K562 (cell line): ENCODE results near the gene ALDH16A1. TPM values are rescaled to one million over a fixed set of nuclear protein-coding genes. Genes with fewer than 3 reads are reported as not detected.
A peak's percentile ranks its signal among the peaks of the same experiment; 100 is the strongest.

Source experiments
- ELF2 ChIP-seq: fragments of 250-450 bp; sonication (Bioruptor Pico); IDR thresholded peaks from 2 replicates; pipeline ENCODE4 v1.5.0; 2021; ENCODE audit warnings: mild to moderate bottlenecking
- MAFK ChIP-seq: IDR thresholded peaks from 2 replicates; pipeline ENCODE4 v1.6.1; 2011; ENCODE audit warnings: low read length, improper control_type of control experiment
- MTA1 ChIP-seq: fragments of 450-650 bp; IDR thresholded peaks from 2 replicates; pipeline ENCODE4 v1.6.1; 2017; ENCODE audit warnings: borderline replicate concordance
- POLR2AphosphoS2 ChIP-seq: IDR thresholded peaks from 2 replicates; pipeline ENCODE4 v1.6.1; 2012; ENCODE audit warnings: low read length, improper control_type of control experiment
- ZBTB8A ChIP-seq: fragments of 450-650 bp; IDR thresholded peaks from 2 replicates; pipeline ENCODE4 v1.6.1; 2018; ENCODE audit warnings: mild to moderate bottlenecking, moderate library complexity; ENCODE audit not compliant: partially characterized antibody
- ZNF253 ChIP-seq: fragments of 250-450 bp; sonication (Bioruptor Pico); conservative IDR thresholded peaks from 2 replicates; pipeline ENCODE4 v1.6.1; 2021; ENCODE audit warnings: mild to moderate bottlenecking
- ZNF444 ChIP-seq: fragments of 250-450 bp; sonication (Bioruptor Pico); IDR thresholded peaks from 2 replicates; pipeline ENCODE4 v1.4.0; 2020; ENCODE audit warnings: mild to moderate bottlenecking, moderate library complexity
- ZNF75A ChIP-seq: fragments of 450-650 bp; formaldehyde crosslinking; IDR thresholded peaks from 2 replicates; pipeline ENCODE4 v1.4.0; 2020; ENCODE audit warnings: mild to moderate bottlenecking
- polyA plus RNA-seq, 8 experiments: library from polyadenylated mRNA; depleted of rRNA in 4 of 8; stranded (reverse) in 5 of 8; unstranded in 3 of 8; fragments of >200 nt; fragmentation: Nextera tagmentation in 2 of 8; fragmentation: Illumina TruSeq in 1 of 8; extraction: Ambion mirVana in 2 of 8; extraction: Trizol in 1 of 8; gene quantifications; 2 replicates each; pipeline versions ENCODE4 v1.2.1 to v1.2.3, GENCODE V29; 2011 to 2014; ENCODE audit warnings: inconsistent platforms in 1 of 8, missing spikeins in 1 of 8
- total RNA-seq, 7 experiments: library from RNA; depleted of rRNA in 6 of 7; stranded (reverse); fragments of >200 nt in 6 of 7; fragmentation: Illumina TruSeq in 2 of 7; extraction: Trizol in 2 of 7; gene quantifications; 2 replicates each; pipeline versions ENCODE4 v1.2.1 to v1.2.3, GENCODE V29; 2011 to 2021; ENCODE audit warnings: low replicate concordance in 1 of 7
- TF ChIP-seq, protein P1 (sequence below): sonication (generic); formaldehyde crosslinking; IDR thresholded peaks from 2 replicates; pipeline ENCODE4 v1.9.0; 2022; ENCODE audit warnings: mild to moderate bottlenecking, missing genetic modification reagents
- TF ChIP-seq, protein P2 (sequence below): sonication (generic); formaldehyde crosslinking; IDR thresholded peaks from 2 replicates; pipeline ENCODE4 v1.8.0; 2023; ENCODE audit warnings: mild to moderate bottlenecking, missing genetic modification reagents
- TF ChIP-seq, protein P3 (sequence below): fragments of 450-650 bp; IDR thresholded peaks from 2 replicates; pipeline ENCODE4 v1.6.1; 2016; ENCODE audit warnings: low read depth
- TF ChIP-seq, protein P4 (sequence below): sonication (generic); formaldehyde crosslinking; IDR thresholded peaks from 2 replicates; pipeline ENCODE4 v1.8.0; 2023; ENCODE audit warnings: missing genetic modification reagents, mild to moderate bottlenecking, borderline replicate concordance

Gene ALDH16A1
- total and polyA plus RNA-seq, 9 of the 15 experiments (the other 6 are each of a cell fraction or from before 2014, with no cell fraction given), result 2.2 to 52.2 (median 7.6) TPM

DNA sequence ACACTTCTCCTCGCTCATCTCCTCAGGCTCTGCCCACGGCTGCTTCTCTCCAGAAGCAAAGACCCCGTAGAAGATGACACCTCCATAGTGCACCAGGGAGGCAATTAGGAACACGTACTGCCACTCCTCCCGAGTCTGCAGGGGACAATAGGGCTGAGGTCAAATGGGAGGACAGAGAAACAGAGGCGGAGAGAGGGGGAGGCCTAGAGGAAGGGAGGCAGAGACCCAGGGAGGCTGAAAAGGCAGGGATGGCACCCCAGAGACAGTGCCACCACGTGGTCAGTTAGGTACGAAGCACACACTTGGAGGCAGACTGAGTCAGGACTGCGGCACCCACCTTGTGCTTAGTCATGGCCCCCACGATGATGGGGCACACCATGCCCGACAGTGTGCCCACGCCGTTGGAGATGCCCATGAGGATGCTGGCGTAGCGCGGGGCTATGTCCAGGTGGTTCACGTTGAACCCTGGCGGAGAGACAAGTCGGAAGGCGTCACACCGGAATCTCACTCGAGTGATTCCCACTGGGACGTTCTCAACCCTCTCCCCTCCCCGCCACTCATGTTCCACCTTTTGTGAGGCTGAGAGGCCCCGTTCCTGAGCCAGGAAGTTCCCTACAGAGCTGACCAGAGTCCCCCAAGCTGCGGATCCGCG is 22.2 kb upstream of the ALDH16A1 start (continued):
- TF ChIP-seq MTA1 (no peak), ZBTB8A (no peak), POLR2AphosphoS2 (no peak), ZNF75A (CRISPR knock-in tag) (no peak), ZNF444 (CRISPR knock-in tag) (no peak), MAFK (no peak), ELF2 (CRISPR knock-in tag) (no peak), ZNF253 (CRISPR knock-in tag) (no peak)
- TF ChIP-seq, protein P1, sequence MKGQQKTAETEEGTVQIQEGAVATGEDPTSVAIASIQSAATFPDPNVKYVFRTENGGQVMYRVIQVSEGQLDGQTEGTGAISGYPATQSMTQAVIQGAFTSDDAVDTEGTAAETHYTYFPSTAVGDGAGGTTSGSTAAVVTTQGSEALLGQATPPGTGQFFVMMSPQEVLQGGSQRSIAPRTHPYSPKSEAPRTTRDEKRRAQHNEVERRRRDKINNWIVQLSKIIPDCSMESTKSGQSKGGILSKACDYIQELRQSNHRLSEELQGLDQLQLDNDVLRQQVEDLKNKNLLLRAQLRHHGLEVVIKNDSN (CRISPR knock-in tag), result peak; percentile 75
- TF ChIP-seq, protein P2, sequence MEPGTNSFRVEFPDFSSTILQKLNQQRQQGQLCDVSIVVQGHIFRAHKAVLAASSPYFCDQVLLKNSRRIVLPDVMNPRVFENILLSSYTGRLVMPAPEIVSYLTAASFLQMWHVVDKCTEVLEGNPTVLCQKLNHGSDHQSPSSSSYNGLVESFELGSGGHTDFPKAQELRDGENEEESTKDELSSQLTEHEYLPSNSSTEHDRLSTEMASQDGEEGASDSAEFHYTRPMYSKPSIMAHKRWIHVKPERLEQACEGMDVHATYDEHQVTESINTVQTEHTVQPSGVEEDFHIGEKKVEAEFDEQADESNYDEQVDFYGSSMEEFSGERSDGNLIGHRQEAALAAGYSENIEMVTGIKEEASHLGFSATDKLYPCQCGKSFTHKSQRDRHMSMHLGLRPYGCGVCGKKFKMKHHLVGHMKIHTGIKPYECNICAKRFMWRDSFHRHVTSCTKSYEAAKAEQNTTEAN (CRISPR knock-in tag), result no peak
- TF ChIP-seq, protein P3, sequence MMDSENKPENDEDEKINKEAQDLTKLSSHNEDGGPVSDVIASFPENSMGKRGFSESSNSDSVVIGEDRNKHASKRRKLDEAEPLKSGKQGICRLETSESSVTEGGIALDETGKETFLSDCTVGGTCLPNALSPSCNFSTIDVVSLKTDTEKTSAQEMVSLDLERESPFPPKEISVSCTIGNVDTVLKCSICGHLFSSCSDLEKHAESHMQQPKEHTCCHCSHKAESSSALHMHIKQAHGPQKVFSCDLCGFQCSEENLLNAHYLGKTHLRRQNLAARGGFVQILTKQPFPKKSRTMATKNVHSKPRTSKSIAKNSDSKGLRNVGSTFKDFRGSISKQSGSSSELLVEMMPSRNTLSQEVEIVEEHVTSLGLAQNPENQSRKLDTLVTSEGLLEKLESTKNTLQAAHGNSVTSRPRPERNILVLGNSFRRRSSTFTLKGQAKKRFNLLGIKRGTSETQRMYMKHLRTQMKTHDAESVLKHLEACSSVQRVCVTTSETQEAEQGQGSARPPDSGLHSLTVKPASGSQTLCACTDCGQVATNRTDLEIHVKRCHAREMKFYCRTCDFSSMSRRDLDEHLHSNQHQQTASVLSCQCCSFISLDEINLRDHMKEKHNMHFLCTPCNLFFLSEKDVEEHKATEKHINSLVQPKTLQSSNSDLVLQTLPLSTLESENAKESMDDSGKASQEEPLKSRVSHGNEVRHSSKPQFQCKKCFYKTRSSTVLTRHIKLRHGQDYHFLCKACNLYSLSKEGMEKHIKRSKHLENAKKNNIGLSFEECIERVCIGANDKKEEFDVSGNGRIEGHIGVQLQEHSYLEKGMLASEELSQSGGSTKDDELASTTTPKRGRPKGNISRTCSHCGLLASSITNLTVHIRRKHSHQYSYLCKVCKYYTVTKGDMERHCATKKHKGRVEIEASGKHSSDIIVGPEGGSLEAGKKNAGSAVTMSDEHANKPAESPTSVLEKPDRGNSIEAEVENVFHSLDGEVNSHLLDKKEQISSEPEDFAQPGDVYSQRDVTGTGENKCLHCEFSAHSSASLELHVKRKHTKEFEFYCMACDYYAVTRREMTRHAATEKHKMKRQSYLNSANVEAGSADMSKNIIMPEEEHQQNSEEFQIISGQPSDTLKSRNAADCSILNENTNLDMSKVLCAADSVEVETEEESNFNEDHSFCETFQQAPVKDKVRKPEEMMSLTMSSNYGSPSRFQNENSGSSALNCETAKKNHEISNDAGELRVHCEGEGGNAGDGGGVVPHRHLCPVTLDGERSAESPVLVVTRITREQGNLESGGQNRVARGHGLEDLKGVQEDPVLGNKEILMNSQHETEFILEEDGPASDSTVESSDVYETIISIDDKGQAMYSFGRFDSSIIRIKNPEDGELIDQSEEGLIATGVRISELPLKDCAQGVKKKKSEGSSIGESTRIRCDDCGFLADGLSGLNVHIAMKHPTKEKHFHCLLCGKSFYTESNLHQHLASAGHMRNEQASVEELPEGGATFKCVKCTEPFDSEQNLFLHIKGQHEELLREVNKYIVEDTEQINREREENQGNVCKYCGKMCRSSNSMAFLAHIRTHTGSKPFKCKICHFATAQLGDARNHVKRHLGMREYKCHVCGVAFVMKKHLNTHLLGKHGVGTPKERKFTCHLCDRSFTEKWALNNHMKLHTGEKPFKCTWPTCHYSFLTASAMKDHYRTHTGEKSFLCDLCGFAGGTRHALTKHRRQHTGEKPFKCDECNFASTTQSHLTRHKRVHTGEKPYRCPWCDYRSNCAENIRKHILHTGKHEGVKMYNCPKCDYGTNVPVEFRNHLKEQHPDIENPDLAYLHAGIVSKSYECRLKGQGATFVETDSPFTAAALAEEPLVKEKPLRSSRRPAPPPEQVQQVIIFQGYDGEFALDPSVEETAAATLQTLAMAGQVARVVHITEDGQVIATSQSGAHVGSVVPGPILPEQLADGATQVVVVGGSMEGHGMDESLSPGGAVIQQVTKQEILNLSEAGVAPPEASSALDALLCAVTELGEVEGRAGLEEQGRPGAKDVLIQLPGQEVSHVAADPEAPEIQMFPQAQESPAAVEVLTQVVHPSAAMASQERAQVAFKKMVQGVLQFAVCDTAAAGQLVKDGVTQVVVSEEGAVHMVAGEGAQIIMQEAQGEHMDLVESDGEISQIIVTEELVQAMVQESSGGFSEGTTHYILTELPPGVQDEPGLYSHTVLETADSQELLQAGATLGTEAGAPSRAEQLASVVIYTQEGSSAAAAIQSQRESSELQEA, result no peak
- TF ChIP-seq, protein P4, sequence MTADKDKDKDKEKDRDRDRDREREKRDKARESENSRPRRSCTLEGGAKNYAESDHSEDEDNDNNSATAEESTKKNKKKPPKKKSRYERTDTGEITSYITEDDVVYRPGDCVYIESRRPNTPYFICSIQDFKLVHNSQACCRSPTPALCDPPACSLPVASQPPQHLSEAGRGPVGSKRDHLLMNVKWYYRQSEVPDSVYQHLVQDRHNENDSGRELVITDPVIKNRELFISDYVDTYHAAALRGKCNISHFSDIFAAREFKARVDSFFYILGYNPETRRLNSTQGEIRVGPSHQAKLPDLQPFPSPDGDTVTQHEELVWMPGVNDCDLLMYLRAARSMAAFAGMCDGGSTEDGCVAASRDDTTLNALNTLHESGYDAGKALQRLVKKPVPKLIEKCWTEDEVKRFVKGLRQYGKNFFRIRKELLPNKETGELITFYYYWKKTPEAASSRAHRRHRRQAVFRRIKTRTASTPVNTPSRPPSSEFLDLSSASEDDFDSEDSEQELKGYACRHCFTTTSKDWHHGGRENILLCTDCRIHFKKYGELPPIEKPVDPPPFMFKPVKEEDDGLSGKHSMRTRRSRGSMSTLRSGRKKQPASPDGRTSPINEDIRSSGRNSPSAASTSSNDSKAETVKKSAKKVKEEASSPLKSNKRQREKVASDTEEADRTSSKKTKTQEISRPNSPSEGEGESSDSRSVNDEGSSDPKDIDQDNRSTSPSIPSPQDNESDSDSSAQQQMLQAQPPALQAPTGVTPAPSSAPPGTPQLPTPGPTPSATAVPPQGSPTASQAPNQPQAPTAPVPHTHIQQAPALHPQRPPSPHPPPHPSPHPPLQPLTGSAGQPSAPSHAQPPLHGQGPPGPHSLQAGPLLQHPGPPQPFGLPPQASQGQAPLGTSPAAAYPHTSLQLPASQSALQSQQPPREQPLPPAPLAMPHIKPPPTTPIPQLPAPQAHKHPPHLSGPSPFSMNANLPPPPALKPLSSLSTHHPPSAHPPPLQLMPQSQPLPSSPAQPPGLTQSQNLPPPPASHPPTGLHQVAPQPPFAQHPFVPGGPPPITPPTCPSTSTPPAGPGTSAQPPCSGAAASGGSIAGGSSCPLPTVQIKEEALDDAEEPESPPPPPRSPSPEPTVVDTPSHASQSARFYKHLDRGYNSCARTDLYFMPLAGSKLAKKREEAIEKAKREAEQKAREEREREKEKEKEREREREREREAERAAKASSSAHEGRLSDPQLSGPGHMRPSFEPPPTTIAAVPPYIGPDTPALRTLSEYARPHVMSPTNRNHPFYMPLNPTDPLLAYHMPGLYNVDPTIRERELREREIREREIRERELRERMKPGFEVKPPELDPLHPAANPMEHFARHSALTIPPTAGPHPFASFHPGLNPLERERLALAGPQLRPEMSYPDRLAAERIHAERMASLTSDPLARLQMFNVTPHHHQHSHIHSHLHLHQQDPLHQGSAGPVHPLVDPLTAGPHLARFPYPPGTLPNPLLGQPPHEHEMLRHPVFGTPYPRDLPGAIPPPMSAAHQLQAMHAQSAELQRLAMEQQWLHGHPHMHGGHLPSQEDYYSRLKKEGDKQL (CRISPR knock-in tag), result no peak
